K562 (cell line): ENCODE measurements around the gene UBE2N. TPM values are rescaled to one million over a fixed set of nuclear protein-coding genes. Genes with fewer than 3 reads are reported as not detected.
A peak's percentile ranks its signal among the peaks of the same experiment; 100 is the strongest.

Experiments used
- BRD9 ChIP-seq: fragments of 450-650 bp; IDR thresholded peaks from 2 replicates; pipeline ENCODE4 v1.6.1; 2018; ENCODE audit warnings: low read depth; ENCODE audit not compliant: partially characterized antibody
- CTBP1 ChIP-seq: fragments of 450-650 bp; IDR thresholded peaks from 2 replicates; pipeline ENCODE4 v1.6.1; 2016; ENCODE audit warnings: borderline replicate concordance
- EGR1 ChIP-seq: fragments of 450-650 bp; conservative IDR thresholded peaks from 2 replicates; pipeline ENCODE4 v1.6.1; 2017; ENCODE audit warnings: mild to moderate bottlenecking
- HCFC1 ChIP-seq: IDR thresholded peaks from 2 replicates; pipeline ENCODE4 v1.6.1; 2012; ENCODE audit warnings: low read depth, low read length, improper control_type of control experiment
- HDAC1 ChIP-seq, 2 experiments: fragments of 450-650 bp; IDR thresholded peaks; 2 replicates each; pipeline ENCODE4 v1.6.1; 2016 to 2017; ENCODE audit warnings: inconsistent platforms in 1 of 2, mild to moderate bottlenecking in 1 of 2, moderate library complexity in 1 of 2
- NFRKB ChIP-seq: fragments of 450-650 bp; IDR thresholded peaks from 2 replicates; pipeline ENCODE4 v1.6.1; 2016; ENCODE audit warnings: low read depth
- POLR2B ChIP-seq: fragments of 450-650 bp; IDR thresholded peaks from 2 replicates; pipeline ENCODE4 v1.6.1; 2018; ENCODE audit warnings: low read depth; ENCODE audit not compliant: partially characterized antibody
- RBM22 ChIP-seq: fragments of 200-400 bp; formaldehyde crosslinking; IDR thresholded peaks from 2 replicates; pipeline ENCODE4 v1.6.1; 2018; ENCODE audit warnings: low read length, low read depth; ENCODE audit not compliant: poor library complexity, severe bottlenecking
- SUPT5H ChIP-seq: fragments of 450-650 bp; IDR thresholded peaks from 2 replicates; pipeline ENCODE4 v1.6.1; 2016
- ZNF224 ChIP-seq: sonication (generic); formaldehyde crosslinking; IDR thresholded peaks from 2 replicates; pipeline ENCODE4 v1.8.0; 2022; ENCODE audit warnings: mild to moderate bottlenecking, missing genetic modification reagents
- polyA plus RNA-seq, 8 experiments: library from polyadenylated mRNA; depleted of rRNA in 4 of 8; stranded (reverse) in 5 of 8; unstranded in 3 of 8; fragments of >200 nt; fragmentation: Nextera tagmentation in 2 of 8; fragmentation: Illumina TruSeq in 1 of 8; extraction: Ambion mirVana in 2 of 8; extraction: Trizol in 1 of 8; gene quantifications; 2 replicates each; pipeline versions ENCODE4 v1.2.1 to v1.2.3, GENCODE V29; 2011 to 2014; ENCODE audit warnings: inconsistent platforms in 1 of 8, missing spikeins in 1 of 8
- total RNA-seq, 7 experiments: library from RNA; depleted of rRNA in 6 of 7; stranded (reverse); fragments of >200 nt in 6 of 7; fragmentation: Illumina TruSeq in 2 of 7; extraction: Trizol in 2 of 7; gene quantifications; 2 replicates each; pipeline versions ENCODE4 v1.2.1 to v1.2.3, GENCODE V29; 2011 to 2021; ENCODE audit warnings: low replicate concordance in 1 of 7
- TF ChIP-seq, protein P1 (sequence below): fragments of 450-650 bp; IDR thresholded peaks from 2 replicates; pipeline ENCODE4 v1.6.1; 2017; ENCODE audit warnings: antibody characterized with exemption, mild to moderate bottlenecking
- TF ChIP-seq, protein P2 (sequence below), 2 experiments: fragments of 450-650 bp; IDR thresholded peaks; 2 replicates each; pipeline ENCODE4 v1.6.1; 2018; ENCODE audit warnings: mild to moderate bottlenecking in 2 of 2, low read depth in 1 of 2; ENCODE audit not compliant: partially characterized antibody in 2 of 2
- TF ChIP-seq, protein P3 (sequence below), 2 experiments: IDR thresholded peaks; 2 replicates each; pipeline ENCODE4 v1.6.1; 2012; ENCODE audit warnings: improper control_type of control experiment in 2 of 2, low read depth in 2 of 2, low read length in 2 of 2, borderline replicate concordance in 1 of 2
- TF ChIP-seq, protein P4 (sequence below): fragments of 450-650 bp; formaldehyde crosslinking; conservative IDR thresholded peaks from 2 replicates; pipeline ENCODE4 v1.4.0; 2022; ENCODE audit warnings: mild to moderate bottlenecking, missing genetic modification characterization

UBE2N gene
- total and polyA plus RNA-seq, 9 of the 15 experiments (the other 6 are each of a cell fraction or from before 2014, with no cell fraction given) = 189 to 826 (median 260) TPM

DNA sequence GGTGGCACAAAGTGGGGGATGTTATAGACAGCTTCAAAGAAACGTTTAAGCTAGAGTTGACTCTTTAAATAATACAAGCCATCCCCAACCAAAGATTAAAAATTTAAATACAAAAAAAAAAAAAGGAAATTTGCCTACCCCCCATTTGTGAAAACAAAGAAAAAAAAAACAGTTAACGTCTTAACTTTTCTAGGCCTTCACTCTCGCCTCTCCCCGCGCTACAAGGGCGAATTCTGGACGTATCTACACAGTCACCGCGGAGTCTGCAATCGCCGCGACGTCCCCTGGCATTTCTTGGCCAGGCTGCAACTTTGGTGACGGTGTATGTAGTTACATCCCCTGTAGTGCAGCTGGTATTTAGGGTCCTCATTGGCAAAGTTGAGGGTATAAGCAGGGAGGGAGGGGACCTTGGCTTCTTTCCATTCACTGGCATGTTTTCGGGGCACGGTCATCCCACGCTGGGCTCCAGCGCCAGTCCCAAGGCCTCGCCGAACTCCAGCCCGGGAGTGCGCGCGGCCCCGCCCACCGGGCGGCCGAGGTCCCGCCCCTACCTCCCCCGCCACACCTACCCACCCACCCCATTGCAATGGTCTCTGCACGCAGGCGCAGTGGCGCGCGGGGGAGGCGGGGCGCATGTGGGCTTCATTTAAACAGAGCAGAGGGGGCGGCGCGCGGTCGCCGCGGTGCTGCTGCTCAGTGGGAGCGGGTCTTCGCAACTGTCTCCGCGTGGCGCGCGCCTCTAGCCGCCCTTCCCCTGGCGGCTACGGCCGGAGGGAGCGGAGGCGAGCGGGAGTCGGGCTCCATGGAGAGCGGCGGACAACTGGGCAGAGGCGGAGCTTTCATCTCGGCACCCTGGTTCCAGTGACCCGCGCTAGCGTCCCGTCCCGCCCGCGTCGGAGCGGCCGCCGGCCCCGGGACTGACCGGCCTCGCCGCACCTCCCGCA lies 64.2 kb downstream of the UBE2N start, which contains the start of gene NUDT4 (continued):
- TF ChIP-seq, protein P1, sequence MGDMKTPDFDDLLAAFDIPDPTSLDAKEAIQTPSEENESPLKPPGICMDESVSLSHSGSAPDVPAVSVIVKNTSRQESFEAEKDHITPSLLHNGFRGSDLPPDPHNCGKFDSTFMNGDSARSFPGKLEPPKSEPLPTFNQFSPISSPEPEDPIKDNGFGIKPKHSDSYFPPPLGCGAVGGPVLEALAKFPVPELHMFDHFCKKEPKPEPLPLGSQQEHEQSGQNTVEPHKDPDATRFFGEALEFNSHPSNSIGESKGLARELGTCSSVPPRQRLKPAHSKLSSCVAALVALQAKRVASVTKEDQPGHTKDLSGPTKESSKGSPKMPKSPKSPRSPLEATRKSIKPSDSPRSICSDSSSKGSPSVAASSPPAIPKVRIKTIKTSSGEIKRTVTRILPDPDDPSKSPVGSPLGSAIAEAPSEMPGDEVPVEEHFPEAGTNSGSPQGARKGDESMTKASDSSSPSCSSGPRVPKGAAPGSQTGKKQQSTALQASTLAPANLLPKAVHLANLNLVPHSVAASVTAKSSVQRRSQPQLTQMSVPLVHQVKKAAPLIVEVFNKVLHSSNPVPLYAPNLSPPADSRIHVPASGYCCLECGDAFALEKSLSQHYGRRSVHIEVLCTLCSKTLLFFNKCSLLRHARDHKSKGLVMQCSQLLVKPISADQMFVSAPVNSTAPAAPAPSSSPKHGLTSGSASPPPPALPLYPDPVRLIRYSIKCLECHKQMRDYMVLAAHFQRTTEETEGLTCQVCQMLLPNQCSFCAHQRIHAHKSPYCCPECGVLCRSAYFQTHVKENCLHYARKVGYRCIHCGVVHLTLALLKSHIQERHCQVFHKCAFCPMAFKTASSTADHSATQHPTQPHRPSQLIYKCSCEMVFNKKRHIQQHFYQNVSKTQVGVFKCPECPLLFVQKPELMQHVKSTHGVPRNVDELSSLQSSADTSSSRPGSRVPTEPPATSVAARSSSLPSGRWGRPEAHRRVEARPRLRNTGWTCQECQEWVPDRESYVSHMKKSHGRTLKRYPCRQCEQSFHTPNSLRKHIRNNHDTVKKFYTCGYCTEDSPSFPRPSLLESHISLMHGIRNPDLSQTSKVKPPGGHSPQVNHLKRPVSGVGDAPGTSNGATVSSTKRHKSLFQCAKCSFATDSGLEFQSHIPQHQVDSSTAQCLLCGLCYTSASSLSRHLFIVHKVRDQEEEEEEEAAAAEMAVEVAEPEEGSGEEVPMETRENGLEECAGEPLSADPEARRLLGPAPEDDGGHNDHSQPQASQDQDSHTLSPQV = peak; percentile 85
- TF ChIP-seq NFRKB (0 out of 2 replicates have a peak, but pooled peaks have one; percentile 55), ZNF224 (CRISPR knock-in tag) (no peak), HCFC1 (no peak), HDAC1 (IDR thresholded peaks at IDR 0.05) (peak in 1 of 2 experiments; percentile 74; a peak in 2 of 4 replicates), BRD9 (peak; percentile 60), SUPT5H (peak; percentile 84), CTBP1 (peak; percentile 43), RBM22 (peak; percentile 35), EGR1 (peak; percentile 93), POLR2B (peak; percentile 91)
- TF ChIP-seq, protein P2, sequence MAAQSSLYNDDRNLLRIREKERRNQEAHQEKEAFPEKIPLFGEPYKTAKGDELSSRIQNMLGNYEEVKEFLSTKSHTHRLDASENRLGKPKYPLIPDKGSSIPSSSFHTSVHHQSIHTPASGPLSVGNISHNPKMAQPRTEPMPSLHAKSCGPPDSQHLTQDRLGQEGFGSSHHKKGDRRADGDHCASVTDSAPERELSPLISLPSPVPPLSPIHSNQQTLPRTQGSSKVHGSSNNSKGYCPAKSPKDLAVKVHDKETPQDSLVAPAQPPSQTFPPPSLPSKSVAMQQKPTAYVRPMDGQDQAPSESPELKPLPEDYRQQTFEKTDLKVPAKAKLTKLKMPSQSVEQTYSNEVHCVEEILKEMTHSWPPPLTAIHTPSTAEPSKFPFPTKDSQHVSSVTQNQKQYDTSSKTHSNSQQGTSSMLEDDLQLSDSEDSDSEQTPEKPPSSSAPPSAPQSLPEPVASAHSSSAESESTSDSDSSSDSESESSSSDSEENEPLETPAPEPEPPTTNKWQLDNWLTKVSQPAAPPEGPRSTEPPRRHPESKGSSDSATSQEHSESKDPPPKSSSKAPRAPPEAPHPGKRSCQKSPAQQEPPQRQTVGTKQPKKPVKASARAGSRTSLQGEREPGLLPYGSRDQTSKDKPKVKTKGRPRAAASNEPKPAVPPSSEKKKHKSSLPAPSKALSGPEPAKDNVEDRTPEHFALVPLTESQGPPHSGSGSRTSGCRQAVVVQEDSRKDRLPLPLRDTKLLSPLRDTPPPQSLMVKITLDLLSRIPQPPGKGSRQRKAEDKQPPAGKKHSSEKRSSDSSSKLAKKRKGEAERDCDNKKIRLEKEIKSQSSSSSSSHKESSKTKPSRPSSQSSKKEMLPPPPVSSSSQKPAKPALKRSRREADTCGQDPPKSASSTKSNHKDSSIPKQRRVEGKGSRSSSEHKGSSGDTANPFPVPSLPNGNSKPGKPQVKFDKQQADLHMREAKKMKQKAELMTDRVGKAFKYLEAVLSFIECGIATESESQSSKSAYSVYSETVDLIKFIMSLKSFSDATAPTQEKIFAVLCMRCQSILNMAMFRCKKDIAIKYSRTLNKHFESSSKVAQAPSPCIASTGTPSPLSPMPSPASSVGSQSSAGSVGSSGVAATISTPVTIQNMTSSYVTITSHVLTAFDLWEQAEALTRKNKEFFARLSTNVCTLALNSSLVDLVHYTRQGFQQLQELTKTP (IDR thresholded peaks at IDR 0.05; ENCODE audit: low read depth in 1 of 2, partially characterized antibody in 2 of 2) = peak in 1 of 2 experiments; percentile 79
- TF ChIP-seq, protein P3, sequence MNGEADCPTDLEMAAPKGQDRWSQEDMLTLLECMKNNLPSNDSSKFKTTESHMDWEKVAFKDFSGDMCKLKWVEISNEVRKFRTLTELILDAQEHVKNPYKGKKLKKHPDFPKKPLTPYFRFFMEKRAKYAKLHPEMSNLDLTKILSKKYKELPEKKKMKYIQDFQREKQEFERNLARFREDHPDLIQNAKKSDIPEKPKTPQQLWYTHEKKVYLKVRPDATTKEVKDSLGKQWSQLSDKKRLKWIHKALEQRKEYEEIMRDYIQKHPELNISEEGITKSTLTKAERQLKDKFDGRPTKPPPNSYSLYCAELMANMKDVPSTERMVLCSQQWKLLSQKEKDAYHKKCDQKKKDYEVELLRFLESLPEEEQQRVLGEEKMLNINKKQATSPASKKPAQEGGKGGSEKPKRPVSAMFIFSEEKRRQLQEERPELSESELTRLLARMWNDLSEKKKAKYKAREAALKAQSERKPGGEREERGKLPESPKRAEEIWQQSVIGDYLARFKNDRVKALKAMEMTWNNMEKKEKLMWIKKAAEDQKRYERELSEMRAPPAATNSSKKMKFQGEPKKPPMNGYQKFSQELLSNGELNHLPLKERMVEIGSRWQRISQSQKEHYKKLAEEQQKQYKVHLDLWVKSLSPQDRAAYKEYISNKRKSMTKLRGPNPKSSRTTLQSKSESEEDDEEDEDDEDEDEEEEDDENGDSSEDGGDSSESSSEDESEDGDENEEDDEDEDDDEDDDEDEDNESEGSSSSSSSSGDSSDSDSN (IDR thresholded peaks at IDR 0.05; ENCODE audit: borderline replicate concordance in 1 of 2, low read depth in 2 of 2, low read length in 2 of 2) = peak; percentile 52 to 59; a peak in 1 of 4 replicates
- TF ChIP-seq, protein P4, sequence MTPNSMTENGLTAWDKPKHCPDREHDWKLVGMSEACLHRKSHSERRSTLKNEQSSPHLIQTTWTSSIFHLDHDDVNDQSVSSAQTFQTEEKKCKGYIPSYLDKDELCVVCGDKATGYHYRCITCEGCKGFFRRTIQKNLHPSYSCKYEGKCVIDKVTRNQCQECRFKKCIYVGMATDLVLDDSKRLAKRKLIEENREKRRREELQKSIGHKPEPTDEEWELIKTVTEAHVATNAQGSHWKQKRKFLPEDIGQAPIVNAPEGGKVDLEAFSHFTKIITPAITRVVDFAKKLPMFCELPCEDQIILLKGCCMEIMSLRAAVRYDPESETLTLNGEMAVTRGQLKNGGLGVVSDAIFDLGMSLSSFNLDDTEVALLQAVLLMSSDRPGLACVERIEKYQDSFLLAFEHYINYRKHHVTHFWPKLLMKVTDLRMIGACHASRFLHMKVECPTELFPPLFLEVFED = 0 out of 2 replicates have a peak, but pooled peaks have one; percentile 28
